Endothelial cell of umbilical vein (primary cell): ENCODE data around the gene TFDP1. TPM values are rescaled to one million over a fixed set of nuclear protein-coding genes. Genes with fewer than 3 reads are reported as not detected.

Source experiments
- BruUV-seq: library from RNA; stranded (reverse); fragments of 400-500 nt; replicated peaks from 2 replicates; lab custom pipeline; 2021; lab: Mats Ljungman, UMichigan
- CTCF ChIA-PET: fragments of 300-600, 350-600 bp; sonication (Branson Sonifier 250); formaldehyde crosslinking; loops from one replicate; lab custom pipeline; 2021; ENCODE audit warnings: antibody characterized with exemption, inconsistent platforms; lab: Charles Lee
- POLR2A ChIA-PET: fragments of 300-600, 350-600 bp; sonication (Branson Sonifier 250); formaldehyde crosslinking; loops from one replicate; lab custom pipeline; 2021; ENCODE audit warnings: antibody characterized with exemption, inconsistent platforms; lab: Charles Lee
- DNase-seq: peaks from one replicate; pipeline ENCODE4 v3.0.0-alpha.2; 2011; ENCODE audit warnings: low read depth, low spot score
- FAIRE-seq: peaks from 2 replicates; lab custom pipeline; 2011; peaks lifted over from hg19 to GRCh38; lab: Jason Lieb, UNC
- H2AFZ ChIP-seq: 2 replicates; pipeline ENCODE4 v1.6.0; 2012; ENCODE audit warnings: low read depth, low read length, control low read depth, inconsistent platforms
- H3K27ac ChIP-seq: 2 replicates; pipeline ENCODE4 v1.5.1; 2011; ENCODE audit warnings: low read depth, mild to moderate bottlenecking, control low read depth, low read length, moderate library complexity; ENCODE audit not compliant: insufficient read depth
- H3K27me3 ChIP-seq, 2 experiments: 2 replicates each; pipeline versions ENCODE4 v1.6.0 to v1.6.1; 2011; ENCODE audit warnings: low read length in 2 of 2, mixed read lengths in 1 of 2; ENCODE audit not compliant: control insufficient read depth in 2 of 2, insufficient read depth in 2 of 2
- H3K36me3 ChIP-seq, 2 experiments: 2 replicates in 1 of 2; 3 replicates in 1 of 2; pipeline ENCODE4 v1.5.1; 2011; ENCODE audit warnings: low read length in 2 of 2, mild to moderate bottlenecking in 1 of 2, moderate library complexity in 1 of 2; ENCODE audit not compliant: control insufficient read depth in 2 of 2, insufficient read depth in 2 of 2; ENCODE audit errors: extremely low read depth in 1 of 2
- H3K4me1 ChIP-seq: 3 replicates; pipeline ENCODE4 v1.5.1; 2011; ENCODE audit warnings: mild to moderate bottlenecking, low read length; ENCODE audit not compliant: control insufficient read depth, insufficient read depth; ENCODE audit errors: extremely low read depth
- H3K4me2 ChIP-seq: 2 replicates; pipeline ENCODE4 v1.6.1; 2011; ENCODE audit warnings: low read length, control low read depth, mixed read lengths; ENCODE audit not compliant: insufficient read depth
- H3K4me3 ChIP-seq, 3 experiments: fragments of 200-600 bp in 1 of 3; sonication (generic), shearing (Covaris generic) in 1 of 3; replicated peaks in 1 of 3; 2 replicates each; pipeline ENCODE4 v1.5.1; 2011 to 2016; ENCODE audit warnings: control low read depth in 3 of 3, low read length in 3 of 3, mild to moderate bottlenecking in 2 of 3, inconsistent platforms in 1 of 3, low read depth in 1 of 3, moderate library complexity in 1 of 3; ENCODE audit not compliant: insufficient read depth in 1 of 3
- H3K79me2 ChIP-seq: 2 replicates; pipeline ENCODE4 v1.6.0; 2012; ENCODE audit warnings: low read length, inconsistent platforms; ENCODE audit not compliant: control insufficient read depth, insufficient read depth
- H3K9ac ChIP-seq: replicated peaks from 2 replicates; pipeline ENCODE3; 2011; ENCODE audit warnings: low read length, control low read depth; ENCODE audit not compliant: insufficient read depth; ENCODE audit errors: extremely low read depth
- H3K9me1 ChIP-seq: replicated peaks from 3 replicates; pipeline ENCODE4 v1.6.0; 2011; ENCODE audit warnings: mild to moderate bottlenecking, low read length; ENCODE audit not compliant: control insufficient read depth, insufficient read depth; ENCODE audit errors: extremely low read depth
- H3K9me3 ChIP-seq: replicated peaks from 2 replicates; pipeline ENCODE4 v1.5.1; 2012; ENCODE audit warnings: low read length, inconsistent platforms; ENCODE audit not compliant: control insufficient read depth, insufficient read depth
- H4K20me1 ChIP-seq: replicated peaks from 2 replicates; pipeline ENCODE3; 2011; ENCODE audit warnings: mild to moderate bottlenecking, low read length; ENCODE audit not compliant: control insufficient read depth, insufficient read depth; ENCODE audit errors: extremely low read depth
- CTCF ChIP-seq, 2 donors: IDR thresholded peaks; 1 replicate in 1 of 2; 2 replicates in 1 of 2; pipeline ENCODE4 v1.5.1; 2011; ENCODE audit warnings: low read length in 2 of 2, mild to moderate bottlenecking in 2 of 2, moderate library complexity in 2 of 2, control low read depth in 1 of 2, inconsistent platforms in 1 of 2, low read depth in 1 of 2; ENCODE audit not compliant: insufficient read depth in 1 of 2; ENCODE audit errors: extremely low read depth in 1 of 2
- EZH2 ChIP-seq: IDR thresholded peaks from 2 replicates; pipeline ENCODE4 v1.6.1; 2012; ENCODE audit warnings: borderline replicate concordance, low read depth, mild to moderate bottlenecking, moderate library complexity, low read length, inconsistent platforms; ENCODE audit not compliant: severe bottlenecking
- FOS ChIP-seq: IDR thresholded peaks from 2 replicates; pipeline ENCODE4 v1.6.1; 2011; ENCODE audit warnings: mild to moderate bottlenecking, low read length, moderate library complexity, borderline replicate concordance; ENCODE audit not compliant: insufficient read depth
- GATA2 ChIP-seq: IDR thresholded peaks from 2 replicates; pipeline ENCODE4 v1.7.0; 2011; ENCODE audit warnings: low read depth, mild to moderate bottlenecking, moderate library complexity, mixed read lengths, low read length; ENCODE audit not compliant: insufficient read length, insufficient read depth
- JUN ChIP-seq: IDR thresholded peaks from 2 replicates; pipeline ENCODE4 v1.6.1; 2011; ENCODE audit warnings: borderline replicate concordance, low read depth; ENCODE audit not compliant: insufficient read length, insufficient read depth
- MAX ChIP-seq: IDR thresholded peaks from 2 replicates; pipeline ENCODE4 v1.6.1; 2011; ENCODE audit not compliant: insufficient read depth, insufficient read length
- MYC ChIP-seq: IDR thresholded peaks from one replicate; pipeline ENCODE4 v1.6.1; 2011; ENCODE audit warnings: mild to moderate bottlenecking, low read depth, low read length
- POLR2A ChIP-seq: IDR thresholded peaks from 2 replicates; pipeline ENCODE4 v1.6.1; 2012; ENCODE audit warnings: low read depth, mild to moderate bottlenecking, control low read depth, low read length
- POLR2AphosphoS5 ChIP-seq: IDR thresholded peaks from 2 replicates; pipeline ENCODE4 v1.6.1; 2012; ENCODE audit warnings: low read depth, mild to moderate bottlenecking, control low read depth, low read length, moderate library complexity; ENCODE audit not compliant: insufficient read depth
- dilution Hi-C: fragments of 300-500 bp; cut with MboI; formaldehyde crosslinking; loops from one replicate; pipeline ENCODE4 v1.15.0; 2019; ENCODE audit warnings: low sequenced_read_pairs; ENCODE audit not compliant: extremely low pct_ligation_motif_present
- intact Hi-C: fragments of 100-400 bp; cut with micrococcal nuclease; formaldehyde crosslinking; loops from one replicate; pipeline ENCODE4 v1.10.0; 2022
- polyA plus RNA-seq, 4 experiments: library from polyadenylated mRNA; depleted of rRNA in 3 of 4; stranded (reverse) in 3 of 4; unstranded in 1 of 4; fragments of >200 nt; gene quantifications; 2 replicates each; pipeline versions ENCODE4 v1.2.1 to v1.2.3, GENCODE V29; 2011 to 2012; ENCODE audit warnings: missing spikeins in 1 of 4
- total RNA-seq: library from RNA; stranded (reverse); gene quantifications from 2 replicates; pipeline ENCODE4 v1.2.3, GENCODE V29; 2021

Gene TFDP1
- total and polyA plus RNA-seq, 2 donors (not counting 3 experiments of a cell fraction or from before 2014, with no cell fraction given) = 64.3 to 137 TPM

- CTCF ChIA-PET = no interaction called here
- Histone ChIP-seq H3K9me1 (no peaks in the 10 kb centered on the region), H3K79me2 (peaks cover 15% of the 10 kb centered on the region), H3K27ac (no peak overlapping the region), H3K9me3 (no peaks in the 10 kb centered on the region), H3K9ac (no peak overlapping the region), H4K20me1 (no peaks in the 10 kb centered on the region), H2AFZ (no peak overlapping the region), H3K4me2 (no peak overlapping the region), H3K4me3 (no peak overlapping the region), H3K36me3 (peaks cover 16 to 50% of the 10 kb centered on the region in 2 experiments), H3K4me1 (no peaks in the 10 kb centered on the region), H3K27me3 (no peaks in the 10 kb centered on the region)
- FAIRE-seq (no peak), DNase-seq (no peak)
- POLR2A ChIA-PET = no interaction called here
- intact Hi-C loops (no loop called here), dilution Hi-C loops (no loop called here)
- TF ChIP-seq GATA2 (no peak), JUN (no peak), POLR2A (no peak), MYC (no peak), FOS (no peak), EZH2 (no peak), MAX (no peak), POLR2AphosphoS5 (no peak), CTCF (IDR thresholded peaks at IDR 0.05; ENCODE audit: extremely low read depth in 1 of 2, insufficient read depth in 1 of 2, low read depth in 1 of 2, low read length in 2 of 2) (no peak)
- no TSS peak for BruUV-seq
These were observed 49.9 kb downstream of the TFDP1 start for GRCh38 chr13:113634279-113635047.
